GM21423 (cell line): ENCODE measurements around the gene OGFR.

Experiments
- ATAC-seq: cut with Tn5 transposase; IDR thresholded peaks from one replicate; pipeline ENCODE4 v1.9.1; 2021; ENCODE audit warnings: mild to moderate bottlenecking, moderate library complexity; ENCODE audit not compliant: unreplicated experiment

Gene OGFR

GRCh38 chr20:62804627-62805154 is at the start of gene OGFR:
OGFR (plus strand) TSS chr20:62804835; CDS start chr20:62804860, 25 bp downstream.
- ATAC-seq, result no peak

- no peak for ATAC-seq
Measured at GRCh38 chr20:62754991-62755356, 49.7 kb upstream of the OGFR start.

GRCh38 chr20:62755817-62756724 is 48.6 kb upstream of the OGFR start:
- ATAC-seq, result no peak

GRCh38 chr20:62758226-62758912 is 46.3 kb upstream of the OGFR start:
- ATAC-seq, result no peak

GRCh38 chr20:62759981-62760431 is 44.6 kb upstream of the OGFR start:
- ATAC-seq, result no peak

GRCh38 chr20:62760471-62760855 is 44.2 kb upstream of the OGFR start:
- no peak for ATAC-seq

- no peak for ATAC-seq
Measured at GRCh38 chr20:62760856-62761758, 43.5 kb upstream of the OGFR start.

- ATAC-seq, result no peak
Measured at GRCh38 chr20:62761759-62762131, 42.9 kb upstream of the OGFR start.

GRCh38 chr20:62762376-62762775 is 42.3 kb upstream of the OGFR start:
- ATAC-seq, result no peak

GRCh38 chr20:62762801-62763368 is 41.8 kb upstream of the OGFR start:
- ATAC-seq, result no peak

GRCh38 chr20:62763404-62763803 is 41.2 kb upstream of the OGFR start:
- ATAC-seq, result no peak

GRCh38 chr20:62764156-62764935 is 40.3 kb upstream of the OGFR start:
- ATAC-seq, result no peak

- ATAC-seq, result no peak
Measured at GRCh38 chr20:62765021-62765420, 39.6 kb upstream of the OGFR start.

GRCh38 chr20:62765432-62766070 is 39.1 kb upstream of the OGFR start:
- ATAC-seq, result no peak

GRCh38 chr20:62766071-62766450 is 38.6 kb upstream of the OGFR start:
- no peak for ATAC-seq

- no peak for ATAC-seq
Measured at GRCh38 chr20:62766716-62767115, 37.9 kb upstream of the OGFR start.

- ATAC-seq, result no peak
Measured at GRCh38 chr20:62768234-62768546, 36.4 kb upstream of the OGFR start.

- no peak for ATAC-seq
Measured at GRCh38 chr20:62768551-62769287, 35.9 kb upstream of the OGFR start.
